ENCODE results near the gene SMC1B.

DNA sequence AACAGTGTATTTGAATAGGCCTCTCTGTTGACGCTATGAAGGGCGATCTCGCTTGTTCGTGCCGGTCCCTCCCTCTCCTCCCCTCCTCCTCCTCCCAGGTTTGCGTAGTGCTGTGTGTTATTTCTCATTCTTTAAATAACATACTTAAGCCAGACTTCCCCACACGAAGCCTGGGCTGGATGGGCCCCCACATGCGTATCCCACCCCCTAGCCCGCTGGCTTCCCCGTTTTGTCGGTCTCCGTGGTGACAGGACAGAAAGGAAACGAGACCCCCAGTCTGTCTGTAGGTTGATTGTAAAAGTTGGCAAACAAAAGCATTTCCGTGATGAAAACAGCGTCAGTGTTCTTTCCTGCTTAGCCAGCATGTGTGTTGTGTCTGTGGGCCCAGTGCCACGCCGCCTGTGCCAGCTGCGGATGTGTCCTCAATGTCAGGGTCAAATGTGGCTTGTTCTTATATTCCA is 76.4 kb downstream of the SMC1B start:
- TF ChIP-seq, protein P1, sequence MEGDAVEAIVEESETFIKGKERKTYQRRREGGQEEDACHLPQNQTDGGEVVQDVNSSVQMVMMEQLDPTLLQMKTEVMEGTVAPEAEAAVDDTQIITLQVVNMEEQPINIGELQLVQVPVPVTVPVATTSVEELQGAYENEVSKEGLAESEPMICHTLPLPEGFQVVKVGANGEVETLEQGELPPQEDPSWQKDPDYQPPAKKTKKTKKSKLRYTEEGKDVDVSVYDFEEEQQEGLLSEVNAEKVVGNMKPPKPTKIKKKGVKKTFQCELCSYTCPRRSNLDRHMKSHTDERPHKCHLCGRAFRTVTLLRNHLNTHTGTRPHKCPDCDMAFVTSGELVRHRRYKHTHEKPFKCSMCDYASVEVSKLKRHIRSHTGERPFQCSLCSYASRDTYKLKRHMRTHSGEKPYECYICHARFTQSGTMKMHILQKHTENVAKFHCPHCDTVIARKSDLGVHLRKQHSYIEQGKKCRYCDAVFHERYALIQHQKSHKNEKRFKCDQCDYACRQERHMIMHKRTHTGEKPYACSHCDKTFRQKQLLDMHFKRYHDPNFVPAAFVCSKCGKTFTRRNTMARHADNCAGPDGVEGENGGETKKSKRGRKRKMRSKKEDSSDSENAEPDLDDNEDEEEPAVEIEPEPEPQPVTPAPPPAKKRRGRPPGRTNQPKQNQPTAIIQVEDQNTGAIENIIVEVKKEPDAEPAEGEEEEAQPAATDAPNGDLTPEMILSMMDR (conservative IDR thresholded peaks at IDR 0.05): no peak
- TF ChIP-seq ZFX (IDR thresholded peaks at IDR 0.05): no peak
